Spleen (tissue), 7 donors: ENCODE data around the gene CAPS2.

Experiments used
- CTCF ChIP-seq, 11 experiments: fragments of 200-600 bp in 7 of 11; fragments of 450-650 bp in 4 of 11; sonication (generic) in 4 of 11; IDR thresholded peaks in 8 of 11; conservative IDR thresholded peaks in 3 of 11; 1 replicate in 7 of 11; 2 replicates in 4 of 11; pipeline versions ENCODE4 v1.4.0 to v1.8.0; 2016 to 2021; ENCODE audit warnings: antibody characterized with exemption in 11 of 11, inconsistent platforms in 4 of 11, mild to moderate bottlenecking in 1 of 11
- POLR2A ChIP-seq, 3 donors: fragments of 450-650 bp; IDR thresholded peaks; one replicate each; pipeline ENCODE4 v1.5.1; 2017; ENCODE audit warnings: antibody characterized with exemption in 3 of 3, mild to moderate bottlenecking in 1 of 3
- donor health status: DM: no; HTN: no; CAD: no; lungs with moderate emphysema.
- donor health status: DM: no; HTN: no; CAD: no.
- donor health status: DM: no; HTN: no; CAD: no.

- TF ChIP-seq CTCF (IDR thresholded peaks at IDR 0.05 in 8 of 11, conservative IDR thresholded peaks at IDR 0.05 in 3 of 11), result no peak
- TF ChIP-seq POLR2A (IDR thresholded peaks at IDR 0.05), result no peak
Measured at GRCh38 chr12:75317784-75318183, 12.3 kb downstream of the CAPS2 start.
